ENCODE results near the gene PDYN.

GRCh38 chr20:1944345-1945091, 49.3 kb downstream of the PDYN start:
- TF ChIP-seq YY1 (IDR thresholded peaks at IDR 0.05; ENCODE audit: insufficient read depth, insufficient read length), result no peak
- TF ChIP-seq SUZ12 (IDR thresholded peaks at IDR 0.05; ENCODE audit: extremely low read depth, insufficient read depth, insufficient read length), result no peak

Measured in NT2/D1 (cell line).